Fibroblast of skin of abdomen (primary cell): ENCODE results near the gene MICALL1.
A peak's percentile ranks its signal among the peaks of the same experiment; 100 is the strongest.
"Not testable (repeated sequence)": the region's sequence is repeated elsewhere in the genome, so short reads cannot be mapped to it uniquely, and the experiment has no call there.

Source experiments
- DNase-seq: peaks from one replicate; pipeline ENCODE4 v3.0.0-alpha.2; 2013

MICALL1 gene

GRCh38 chr22:37927637-37927936, 21.5 kb downstream of the MICALL1 start:
- DNase-seq, result no peak

DNA sequence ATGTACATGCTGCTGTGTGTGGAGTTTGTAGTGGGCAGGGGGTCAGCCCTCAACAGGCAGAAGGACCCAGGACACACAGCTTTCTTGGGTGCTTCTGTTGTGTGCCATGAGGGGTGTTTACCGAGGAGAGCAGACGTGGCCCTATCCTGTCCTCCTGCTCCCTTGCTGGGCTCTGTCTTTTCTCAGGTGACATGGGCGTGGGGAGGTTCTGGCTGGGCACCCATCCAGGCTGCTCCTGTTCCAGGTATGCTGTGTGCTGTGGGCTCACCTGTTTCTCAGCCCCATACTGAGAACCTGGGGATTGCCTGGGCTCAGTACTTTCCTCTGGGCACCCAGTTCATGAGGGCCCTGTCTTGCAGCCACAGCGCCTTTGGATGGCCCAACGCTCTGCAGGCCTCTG, 23.3 kb downstream of the MICALL1 start:
- no peak for DNase-seq

- no peak for DNase-seq
Measured at GRCh38 chr22:37930270-37930951, 24.3 kb downstream of the MICALL1 start.

DNA sequence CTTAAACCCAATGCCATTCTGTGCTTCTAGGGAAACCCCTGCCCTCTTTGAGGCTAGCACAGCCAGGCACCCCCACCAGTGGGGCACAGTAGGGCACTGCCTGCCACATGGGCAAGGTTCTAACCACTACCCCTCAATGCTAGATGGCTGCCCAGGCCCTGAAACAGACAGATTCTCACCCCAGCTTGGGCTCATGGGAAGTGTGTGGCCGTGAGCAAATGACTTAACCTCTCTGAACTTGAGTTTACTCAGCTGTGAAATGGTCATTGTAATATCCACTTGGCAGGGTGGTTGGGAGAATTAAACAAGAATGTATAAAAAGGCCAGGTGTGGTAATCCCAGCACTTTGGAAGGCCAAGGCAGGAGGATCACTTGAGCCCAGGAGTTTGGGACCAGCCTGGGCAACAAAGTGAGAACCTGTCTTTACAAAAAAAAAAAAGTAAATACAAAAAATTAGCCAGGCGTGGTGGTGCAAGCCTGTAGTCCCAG, 24.9 kb downstream of the MICALL1 start:
- DNase-seq, result no peak

GRCh38 chr22:37931893-37932389, 25.8 kb downstream of the MICALL1 start:
- no peak for DNase-seq

- DNase-seq, result no peak
Measured at GRCh38 chr22:37932401-37932800, 26.3 kb downstream of the MICALL1 start.

- DNase-seq, result no peak
Measured at GRCh38 chr22:37932821-37933578, 26.9 kb downstream of the MICALL1 start.

GRCh38 chr22:37933711-37934376, 27.7 kb downstream of the MICALL1 start:
- DNase-seq, result peak; percentile 91

DNA sequence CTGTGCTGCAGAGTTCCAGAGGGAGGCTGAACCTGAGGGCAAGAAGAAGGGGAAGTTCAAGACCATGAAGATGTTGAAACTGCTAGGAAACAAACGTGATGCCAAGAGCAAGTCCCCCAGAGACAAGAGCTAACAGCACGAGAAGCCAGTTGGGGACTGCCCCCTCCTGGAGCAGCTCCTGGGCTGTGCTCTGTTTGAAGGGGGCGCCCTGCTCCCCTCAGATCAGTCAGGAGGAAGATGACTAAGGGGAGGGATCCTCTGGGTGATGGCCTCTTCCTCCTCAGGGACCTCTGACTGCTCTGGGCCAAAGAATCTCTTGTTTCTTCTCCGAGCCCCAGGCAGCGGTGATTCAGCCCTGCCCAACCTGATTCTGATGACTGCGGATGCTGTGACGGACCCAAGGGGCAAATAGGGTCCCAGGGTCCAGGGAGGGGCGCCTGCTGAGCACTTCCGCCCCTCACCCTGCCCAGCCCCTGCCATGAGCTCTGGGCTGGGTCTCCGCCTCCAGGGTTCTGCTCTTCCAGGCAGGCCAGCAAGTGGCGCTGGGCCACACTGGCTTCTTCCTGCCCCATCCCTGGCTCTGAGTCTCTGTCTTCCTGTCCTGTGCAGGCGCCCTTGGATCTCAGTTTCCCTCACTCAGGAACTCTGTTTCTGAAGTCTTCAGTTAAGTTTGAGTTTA, 34.7 kb downstream of the MICALL1 start:
- DNase-seq, result no peak

DNA sequence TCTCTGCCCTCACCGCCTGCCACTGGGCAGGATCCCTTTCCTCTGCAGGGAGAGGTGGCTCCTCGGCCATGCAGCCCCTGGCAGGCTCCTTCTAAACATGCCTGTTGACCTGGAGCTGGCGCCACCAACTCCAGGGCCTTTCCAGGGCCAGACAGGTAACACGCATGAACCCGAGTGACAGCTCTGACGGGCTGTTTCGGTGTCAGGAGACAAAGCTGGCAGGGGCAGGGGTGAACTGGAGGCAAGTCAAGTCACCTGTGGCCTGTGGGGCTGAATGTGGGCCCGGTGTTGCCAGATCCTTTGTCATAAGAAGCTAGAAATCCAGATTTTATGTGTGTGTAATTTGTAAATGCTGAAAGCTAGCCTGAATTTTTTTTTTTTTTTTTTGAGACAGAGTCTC, 36.0 kb downstream of the MICALL1 start:
- DNase-seq, result no peak

DNA sequence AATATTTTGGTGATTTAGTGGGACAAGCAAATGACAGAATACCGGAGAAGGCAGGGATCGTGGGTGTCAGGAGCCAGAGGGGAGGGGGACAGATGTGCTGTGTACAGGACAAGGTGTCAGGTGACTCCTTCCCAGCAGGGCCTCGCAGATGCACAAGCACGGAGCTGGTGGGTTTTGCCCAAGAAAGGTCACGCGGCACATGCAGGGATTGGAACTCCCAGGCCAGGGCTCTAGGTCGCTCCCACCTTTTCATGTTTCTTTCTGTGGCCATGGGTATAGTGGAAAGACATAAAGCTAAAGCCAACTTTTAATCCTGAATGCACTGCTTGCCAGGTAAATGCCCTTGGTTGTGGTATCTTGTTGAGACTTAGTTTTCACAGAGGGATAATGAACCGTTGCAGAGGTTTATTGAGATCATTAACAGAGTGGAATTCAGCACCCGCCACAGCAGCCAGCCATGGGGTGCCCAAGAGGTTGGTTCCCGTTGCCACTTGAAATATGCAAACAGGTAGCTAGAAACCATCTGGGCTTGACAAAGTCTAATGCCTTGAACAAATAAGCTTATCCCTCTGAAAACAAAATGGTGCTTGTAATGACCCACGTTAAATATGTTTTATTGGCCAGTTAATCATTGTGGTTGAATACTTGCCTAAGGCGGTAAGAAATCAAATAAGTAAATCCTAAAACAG, 37.2 kb downstream of the MICALL1 start:
- no peak for DNase-seq

DNA sequence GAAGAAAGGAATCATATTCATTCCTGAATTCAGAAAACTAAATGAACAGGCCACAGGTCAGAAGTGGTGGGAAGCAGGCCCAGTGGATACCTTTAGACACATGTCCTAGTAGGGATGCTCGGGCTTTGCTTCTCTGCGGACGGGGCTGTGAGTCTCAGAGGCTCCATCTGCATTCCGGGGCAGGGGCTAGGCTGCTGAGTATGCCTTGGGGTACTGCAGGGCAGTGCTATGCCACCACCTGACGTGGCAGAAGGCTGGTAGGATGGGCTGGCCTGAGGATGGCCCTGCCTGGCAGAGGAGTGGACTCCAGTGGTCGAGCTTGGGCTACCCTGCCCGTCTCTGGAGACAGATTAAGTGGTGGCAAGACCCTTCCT, 37.7 kb downstream of the MICALL1 start:
- DNase-seq, result no peak

- DNase-seq, result not testable (repeated sequence)
Measured at GRCh38 chr22:37944423-37944822, 38.3 kb downstream of the MICALL1 start.

DNA sequence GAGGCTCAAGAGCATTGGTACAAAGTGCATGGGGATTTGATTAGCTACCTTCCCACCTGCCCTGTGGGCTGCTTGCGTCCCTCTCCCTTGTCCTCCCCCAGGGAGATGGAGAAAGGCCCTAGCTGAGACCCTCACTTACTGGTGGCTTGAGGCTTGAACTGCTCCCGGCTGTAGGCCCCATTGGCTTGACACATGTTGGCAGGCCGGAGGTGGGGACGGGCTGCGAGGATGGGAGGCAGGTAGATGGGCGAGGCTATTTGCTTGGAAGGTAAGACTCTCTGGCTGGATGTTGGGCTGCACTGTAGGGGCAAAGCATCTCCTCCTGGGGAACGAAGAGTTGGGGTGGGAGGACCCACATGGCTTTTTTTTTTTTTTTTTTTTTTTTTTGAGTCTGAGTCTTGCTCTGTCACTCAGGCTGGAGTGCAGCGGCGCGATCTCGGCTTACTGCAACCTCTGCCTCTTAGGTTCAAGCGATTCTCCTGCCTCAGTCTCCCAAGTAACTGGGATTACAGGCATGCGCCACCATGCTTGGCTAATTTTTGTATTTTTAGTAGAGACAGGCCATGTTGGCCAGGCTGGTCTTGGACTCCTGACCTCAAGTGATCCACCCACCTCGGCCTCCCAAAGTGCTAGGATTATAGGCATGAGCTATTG, 41.2 kb downstream of the MICALL1 start:
- not testable (repeated sequence) for DNase-seq

DNA sequence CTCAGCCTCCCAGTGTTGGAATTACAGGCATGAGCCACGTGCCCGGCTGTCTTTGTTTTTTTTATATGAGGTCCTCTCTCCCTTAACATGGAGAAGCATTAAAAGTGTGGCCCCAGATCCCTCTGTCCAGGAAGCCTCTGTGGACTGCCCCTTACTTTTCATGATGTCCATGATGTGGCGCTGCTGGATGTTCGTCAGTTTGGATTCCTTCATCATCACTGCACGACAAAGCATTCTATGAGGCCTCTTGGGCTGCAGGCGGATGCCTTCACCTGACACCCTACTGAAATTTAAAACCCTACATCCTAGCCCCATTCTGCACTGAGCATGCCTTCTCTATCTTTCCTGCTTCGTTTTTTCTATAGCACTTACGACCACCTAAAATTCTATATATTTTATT, 45.2 kb downstream of the MICALL1 start:
- DNase-seq, result no peak

- DNase-seq, result not testable (repeated sequence)
Measured at GRCh38 chr22:37952629-37953028, 46.5 kb downstream of the MICALL1 start.

GRCh38 chr22:37953062-37953436, 47.0 kb downstream of the MICALL1 start:
- peak; percentile 17 for DNase-seq

- DNase-seq, result peak; percentile 93
Measured at GRCh38 chr22:37953437-37954179, 47.5 kb downstream of the MICALL1 start, which contains the start of the genes C22orf23 and POLR2F. Gene C22orf23, minus strand, starts transcription at chr22:37953601. Its CDS starts 452 bp downstream, at chr22:37953149. Gene POLR2F, plus strand, starts transcription at chr22:37953699. Its CDS starts 89 bp downstream, at chr22:37953788.

GRCh38 chr22:37954686-37955085, 48.6 kb downstream of the MICALL1 start:
- no peak for DNase-seq

GRCh38 chr22:37955825-37956397, 49.8 kb downstream of the MICALL1 start:
- not testable (repeated sequence) for DNase-seq
